ENCODE measurements around the gene CDC42EP5. TPM values are rescaled to one million over a fixed set of nuclear protein-coding genes. Genes with fewer than 3 reads are reported as not detected.

Gene CDC42EP5
- total RNA-seq, 1 donor from 2014 or later, result 64.2 TPM

DNA sequence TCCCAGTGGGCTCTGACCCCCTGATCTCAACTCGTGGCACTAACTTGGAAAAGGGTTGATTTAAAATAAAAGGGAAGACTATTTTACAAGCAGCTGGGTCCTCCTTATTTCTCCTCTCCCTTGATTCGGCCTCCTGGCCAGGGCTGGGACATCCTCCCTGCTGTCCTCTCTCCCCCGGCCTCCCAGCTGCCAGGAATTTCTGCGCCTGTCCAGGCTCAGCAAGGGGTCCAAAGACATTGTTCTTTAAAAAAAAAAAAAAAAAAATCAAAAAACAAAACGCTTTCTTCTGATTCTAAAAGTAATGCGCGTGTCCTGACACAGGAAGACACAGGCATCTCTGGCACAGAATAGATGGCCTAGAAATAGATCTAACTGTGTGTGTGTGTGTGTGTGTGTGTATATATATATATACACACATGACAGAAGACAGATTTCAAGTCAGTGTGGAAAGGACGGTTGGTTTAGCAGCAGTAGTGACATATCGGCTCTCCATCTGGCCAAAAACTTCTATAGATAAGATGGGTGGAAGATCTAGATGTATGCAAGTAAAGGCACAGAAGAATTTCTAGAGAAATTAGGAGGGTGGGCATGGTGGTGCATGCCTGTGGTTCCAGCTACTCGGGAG is 36.4 kb downstream of the CDC42EP5 start:
- Mint-ChIP-seq H3K9me3 (ENCODE audit: unreplicated experiment) (no peaks in the 10 kb centered on the region), H3K4me3 (ENCODE audit: unreplicated experiment) (no peak overlapping the region), H3K27ac (ENCODE audit: unreplicated experiment) (no peak overlapping the region), H3K4me1 (ENCODE audit: low read depth, unreplicated experiment) (peaks cover 8% of the 10 kb centered on the region), H3K36me3 (ENCODE audit: low read depth, unreplicated experiment) (peaks cover 8% of the 10 kb centered on the region), H3K27me3 (ENCODE audit: low read depth, unreplicated experiment) (no peaks in the 10 kb centered on the region)
- Histone ChIP-seq H3K9me3 (ENCODE audit: insufficient read depth, low read depth, low read length) (no peaks in the 10 kb centered on the region), H3K4me2 (ENCODE audit: low read length) (no peak overlapping the region), H3K79me2 (ENCODE audit: insufficient read depth, low read length) (peaks cover 4% of the 10 kb centered on the region), H4K20me1 (ENCODE audit: insufficient read depth, low read length) (peaks cover 63% of the 10 kb centered on the region), H3K4me1 (ENCODE audit: insufficient read depth, low read length) (peaks cover 4% of the 10 kb centered on the region), H3K36me3 (ENCODE audit: insufficient read depth, low read length) (no peaks in the 10 kb centered on the region), H3K9ac (ENCODE audit: low read length) (no peak overlapping the region), H2AFZ (ENCODE audit: low read depth, low read length) (no peak overlapping the region), H3K4me3 (ENCODE audit: insufficient read depth, low read depth, low read length) (no peak overlapping the region), H3K27me3 (ENCODE audit: insufficient read depth, low read length) (no peaks in the 10 kb centered on the region), H3K27ac (ENCODE audit: low read depth, low read length) (no peak overlapping the region)
- FAIRE-seq (no peak), DNase-seq (ENCODE audit: low read depth) (no peak)
- TF ChIP-seq EZH2 (IDR thresholded peaks at IDR 0.05; ENCODE audit: insufficient read depth, low read length), result no peak
- TF ChIP-seq, protein P1, sequence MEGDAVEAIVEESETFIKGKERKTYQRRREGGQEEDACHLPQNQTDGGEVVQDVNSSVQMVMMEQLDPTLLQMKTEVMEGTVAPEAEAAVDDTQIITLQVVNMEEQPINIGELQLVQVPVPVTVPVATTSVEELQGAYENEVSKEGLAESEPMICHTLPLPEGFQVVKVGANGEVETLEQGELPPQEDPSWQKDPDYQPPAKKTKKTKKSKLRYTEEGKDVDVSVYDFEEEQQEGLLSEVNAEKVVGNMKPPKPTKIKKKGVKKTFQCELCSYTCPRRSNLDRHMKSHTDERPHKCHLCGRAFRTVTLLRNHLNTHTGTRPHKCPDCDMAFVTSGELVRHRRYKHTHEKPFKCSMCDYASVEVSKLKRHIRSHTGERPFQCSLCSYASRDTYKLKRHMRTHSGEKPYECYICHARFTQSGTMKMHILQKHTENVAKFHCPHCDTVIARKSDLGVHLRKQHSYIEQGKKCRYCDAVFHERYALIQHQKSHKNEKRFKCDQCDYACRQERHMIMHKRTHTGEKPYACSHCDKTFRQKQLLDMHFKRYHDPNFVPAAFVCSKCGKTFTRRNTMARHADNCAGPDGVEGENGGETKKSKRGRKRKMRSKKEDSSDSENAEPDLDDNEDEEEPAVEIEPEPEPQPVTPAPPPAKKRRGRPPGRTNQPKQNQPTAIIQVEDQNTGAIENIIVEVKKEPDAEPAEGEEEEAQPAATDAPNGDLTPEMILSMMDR (IDR thresholded peaks at IDR 0.05; ENCODE audit: insufficient read depth, low read depth, low read length), result no peak

DNA sequence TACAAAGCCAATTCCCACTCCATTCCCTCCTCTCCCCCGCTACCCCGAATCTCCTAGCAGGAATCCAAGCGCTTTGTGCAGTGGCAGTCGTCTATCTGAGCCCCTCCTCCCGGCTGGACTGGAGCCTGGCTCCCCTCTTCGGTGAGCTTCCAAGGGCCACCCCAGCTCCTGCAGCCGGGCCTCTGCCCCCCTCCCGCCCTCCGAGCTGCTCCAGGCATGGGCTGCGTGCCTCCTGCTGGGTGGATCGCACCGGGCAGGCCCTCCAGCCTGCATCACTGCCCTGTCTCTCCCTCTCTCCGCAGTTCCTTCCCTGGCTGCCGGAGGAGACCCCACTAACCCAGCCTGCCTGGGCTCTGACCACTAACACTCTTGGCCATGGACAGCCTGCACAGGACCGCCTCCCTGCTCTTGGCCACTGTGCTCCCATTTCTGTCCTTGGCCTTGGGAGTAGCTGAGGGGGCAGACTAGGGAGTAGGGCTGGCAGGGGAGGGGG is 37.0 kb downstream of the CDC42EP5 start:
- peaks cover 8% of the 10 kb centered on the region for H3K4me1 Mint-ChIP-seq (ENCODE audit: low read depth, unreplicated experiment)
- Histone ChIP-seq H3K27ac (ENCODE audit: low read depth, low read length) (no peak overlapping the region), H2AFZ (ENCODE audit: low read depth, low read length) (no peak overlapping the region), H3K36me3 (ENCODE audit: insufficient read depth, low read length) (no peaks in the 10 kb centered on the region), H3K9ac (ENCODE audit: low read length) (no peak overlapping the region), H3K4me1 (ENCODE audit: insufficient read depth, low read length) (peaks cover 4% of the 10 kb centered on the region), H3K4me3 (ENCODE audit: insufficient read depth, low read depth, low read length) (no peak overlapping the region), H3K4me2 (ENCODE audit: low read length) (no peak overlapping the region), H3K79me2 (ENCODE audit: insufficient read depth, low read length) (peaks cover 4% of the 10 kb centered on the region), H3K27me3 (ENCODE audit: insufficient read depth, low read length) (no peaks in the 10 kb centered on the region), H4K20me1 (ENCODE audit: insufficient read depth, low read length) (peaks cover 67% of the 10 kb centered on the region), H3K9me3 (ENCODE audit: insufficient read depth, low read depth, low read length) (no peaks in the 10 kb centered on the region)
- DNase-seq (ENCODE audit: low read depth), result no peak
- no peaks in the 10 kb centered on the region for H3K9me3 Mint-ChIP-seq (ENCODE audit: unreplicated experiment)
- H3K36me3 Mint-ChIP-seq (ENCODE audit: low read depth, unreplicated experiment), result peaks cover 8% of the 10 kb centered on the region
- H3K4me3 Mint-ChIP-seq (ENCODE audit: unreplicated experiment), result no peak overlapping the region
- no peak for TF ChIP-seq EZH2 (IDR thresholded peaks at IDR 0.05; ENCODE audit: insufficient read depth, low read length)
- TF ChIP-seq, protein P1 (IDR thresholded peaks at IDR 0.05; ENCODE audit: insufficient read depth, low read depth, low read length), result no peak
- H3K27me3 Mint-ChIP-seq (ENCODE audit: low read depth, unreplicated experiment), result no peaks in the 10 kb centered on the region
- FAIRE-seq, result no peak
- H3K27ac Mint-ChIP-seq (ENCODE audit: unreplicated experiment), result no peak overlapping the region

DNA sequence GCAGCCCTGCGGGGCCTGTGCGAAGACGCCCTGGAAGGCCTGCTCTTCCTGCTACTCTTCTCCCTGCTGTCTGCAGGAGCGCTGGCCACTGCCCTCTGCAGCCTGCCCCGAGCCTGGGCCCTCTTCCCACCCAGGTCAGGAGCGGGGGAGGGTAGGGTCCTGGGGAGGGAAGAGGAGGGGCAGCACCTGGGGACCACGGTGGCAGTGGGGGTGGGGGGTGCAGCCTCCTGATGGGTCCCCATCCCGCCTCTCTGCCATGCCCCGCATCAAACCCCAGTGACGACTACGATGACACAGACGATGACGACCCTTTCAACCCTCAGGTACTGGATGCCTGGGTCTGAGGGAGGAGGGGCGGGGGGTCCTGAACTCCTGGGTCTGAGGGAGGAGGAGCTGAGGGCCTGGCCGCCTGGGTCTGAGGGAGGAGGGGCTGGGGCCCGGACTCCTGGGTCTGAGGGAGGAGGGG is 37.5 kb downstream of the CDC42EP5 start:
- Histone ChIP-seq H3K27ac (ENCODE audit: low read depth, low read length) (no peak overlapping the region), H3K4me3 (ENCODE audit: insufficient read depth, low read depth, low read length) (no peak overlapping the region), H3K27me3 (ENCODE audit: insufficient read depth, low read length) (no peaks in the 10 kb centered on the region), H3K4me1 (ENCODE audit: insufficient read depth, low read length) (peaks cover 4% of the 10 kb centered on the region), H3K9ac (ENCODE audit: low read length) (no peak overlapping the region), H3K79me2 (ENCODE audit: insufficient read depth, low read length) (peaks cover 4% of the 10 kb centered on the region), H4K20me1 (ENCODE audit: insufficient read depth, low read length) (peaks cover 63% of the 10 kb centered on the region), H3K9me3 (ENCODE audit: insufficient read depth, low read depth, low read length) (no peaks in the 10 kb centered on the region), H2AFZ (ENCODE audit: low read depth, low read length) (no peak overlapping the region), H3K4me2 (ENCODE audit: low read length) (no peak overlapping the region), H3K36me3 (ENCODE audit: insufficient read depth, low read length) (no peaks in the 10 kb centered on the region)
- TF ChIP-seq EZH2 (IDR thresholded peaks at IDR 0.05; ENCODE audit: insufficient read depth, low read length), result no peak
- TF ChIP-seq, protein P1 (IDR thresholded peaks at IDR 0.05; ENCODE audit: insufficient read depth, low read depth, low read length), result no peak
- Mint-ChIP-seq H3K36me3 (ENCODE audit: low read depth, unreplicated experiment) (peaks cover 8% of the 10 kb centered on the region), H3K4me3 (ENCODE audit: unreplicated experiment) (no peak overlapping the region), H3K27me3 (ENCODE audit: low read depth, unreplicated experiment) (no peaks in the 10 kb centered on the region), H3K27ac (ENCODE audit: unreplicated experiment) (no peak overlapping the region), H3K4me1 (ENCODE audit: low read depth, unreplicated experiment) (peaks cover 8% of the 10 kb centered on the region), H3K9me3 (ENCODE audit: unreplicated experiment) (no peaks in the 10 kb centered on the region)
- DNase-seq (ENCODE audit: low read depth) (no peak), FAIRE-seq (no peak)

Measured in astrocyte (in vitro differentiated cells and primary cell).